Stimulated activated CD8-positive, alpha-beta memory T cell treated with anti-CD3 and anti-CD28 coated beads, Interleukin-4, amount 100 ng/mL, for 24 hours (primary cell): ENCODE measurements around the gene ZNF326.
"Not testable (repeated sequence)": the region's sequence is repeated elsewhere in the genome, so short reads cannot be mapped to it uniquely, and the experiment has no call there.

Source experiments
- DNase-seq: peaks from one replicate; pipeline ENCODE4 v3.0.0-alpha.2; 2020; ENCODE audit warnings: low read depth

Gene ZNF326

GRCh38 chr1:89966656-89967055 lies 28.3 kb upstream of the ZNF326 start:
- no peak for DNase-seq

- DNase-seq = no peak
Measured at GRCh38 chr1:89971600-89971999, 23.3 kb upstream of the ZNF326 start.

GRCh38 chr1:89972024-89972423 lies 22.9 kb upstream of the ZNF326 start:
- DNase-seq = no peak

- DNase-seq = no peak
Measured at GRCh38 chr1:89973471-89974127, 21.3 kb upstream of the ZNF326 start.

- DNase-seq = no peak
Measured at GRCh38 chr1:89974256-89974655, 20.7 kb upstream of the ZNF326 start.

- no peak for DNase-seq
Measured at GRCh38 chr1:89974696-89975470, 20.0 kb upstream of the ZNF326 start.

GRCh38 chr1:89975540-89976125 lies 19.3 kb upstream of the ZNF326 start:
- DNase-seq = no peak

GRCh38 chr1:89978755-89979154 lies 16.2 kb upstream of the ZNF326 start:
- no peak for DNase-seq

- DNase-seq = no peak
Measured at GRCh38 chr1:89980605-89981004, 14.3 kb upstream of the ZNF326 start.

GRCh38 chr1:89982846-89983245 lies 12.1 kb upstream of the ZNF326 start:
- DNase-seq = not testable (repeated sequence)

- not testable (repeated sequence) for DNase-seq
Measured at GRCh38 chr1:89984564-89985116, 10.3 kb upstream of the ZNF326 start.

- no peak for DNase-seq
Measured at GRCh38 chr1:89986020-89986419, 8.9 kb upstream of the ZNF326 start.

GRCh38 chr1:89987159-89987819 lies 7.6 kb upstream of the ZNF326 start:
- DNase-seq = no peak

- DNase-seq = no peak
Measured at GRCh38 chr1:89989099-89989498, 5.8 kb upstream of the ZNF326 start.

GRCh38 chr1:89989799-89990198 lies 5.1 kb upstream of the ZNF326 start:
- no peak for DNase-seq

GRCh38 chr1:89990976-89991831 lies 3.7 kb upstream of the ZNF326 start:
- no peak for DNase-seq

- no peak for DNase-seq
Measured at GRCh38 chr1:89993541-89993940, 1.4 kb upstream of the ZNF326 start.

- DNase-seq = no peak
Measured at GRCh38 chr1:89994231-89994804, 592 bp upstream of the ZNF326 start.

- DNase-seq = no peak
Measured at GRCh38 chr1:89995598-89996449, 914 bp downstream of the ZNF326 start.

- no peak for DNase-seq
Measured at GRCh38 chr1:89996450-89997110, 1.7 kb downstream of the ZNF326 start.
